IPS-NIHi7 (cell line): ENCODE results near the gene KCND3.
A peak's percentile ranks its signal among the peaks of the same experiment; 100 is the strongest.

Experiments
- DNase-seq: peaks from one replicate; pipeline ENCODE4 v3.0.0; 2012; ENCODE audit warnings: mixed read lengths; ENCODE audit errors: extremely low spot score

The KCND3 gene

DNA sequence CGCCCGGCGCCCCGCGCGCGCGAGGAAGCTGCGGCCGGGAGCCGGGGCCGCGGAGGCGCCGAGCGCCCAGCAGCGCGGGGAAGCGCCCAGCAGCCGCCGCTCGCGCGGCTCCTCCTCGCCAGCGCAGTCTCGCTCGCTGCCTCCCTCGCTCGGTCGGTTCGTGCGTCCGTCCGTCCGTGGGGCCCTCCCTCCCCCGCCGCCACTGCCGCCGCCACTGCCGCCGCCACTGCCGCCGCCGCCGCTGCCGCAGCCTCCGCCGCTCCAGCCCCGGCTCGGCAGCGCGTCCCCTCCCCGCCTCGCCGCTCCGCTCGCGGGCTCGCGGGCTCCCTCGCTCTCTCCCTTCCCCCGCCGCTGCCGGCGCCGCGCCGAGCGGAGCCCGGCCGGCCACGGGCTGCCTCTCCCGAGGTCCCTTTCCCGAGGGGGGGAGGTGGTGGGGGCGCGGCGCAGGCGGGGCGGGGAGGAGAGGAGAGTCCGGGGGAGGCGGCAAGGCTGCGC, at the start of gene KCND3:
Gene KCND3, minus strand, starts transcription at position 138 of the 495 bp plus-strand sequence.
- peak; percentile 38 for DNase-seq

DNA sequence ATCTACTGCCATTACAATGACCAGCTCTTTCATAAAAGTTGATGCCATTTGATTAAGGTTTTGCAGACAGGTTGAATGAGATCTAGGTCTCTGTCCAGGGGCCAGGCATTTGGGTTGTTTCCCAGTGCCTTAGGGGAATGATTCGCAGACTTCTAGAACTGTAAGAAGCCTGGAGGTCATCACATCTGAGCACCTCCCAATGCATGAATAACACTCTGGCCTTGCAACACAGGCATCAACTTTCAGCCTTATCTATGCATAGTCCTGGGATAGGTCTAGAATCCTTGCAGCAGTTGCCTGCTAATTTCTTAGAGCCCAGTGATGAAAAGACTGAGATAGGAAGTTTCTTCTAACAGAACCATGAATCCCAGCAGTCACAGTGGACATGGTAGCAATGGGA, 44.8 kb upstream of the KCND3 start:
- DNase-seq, result no peak

DNA sequence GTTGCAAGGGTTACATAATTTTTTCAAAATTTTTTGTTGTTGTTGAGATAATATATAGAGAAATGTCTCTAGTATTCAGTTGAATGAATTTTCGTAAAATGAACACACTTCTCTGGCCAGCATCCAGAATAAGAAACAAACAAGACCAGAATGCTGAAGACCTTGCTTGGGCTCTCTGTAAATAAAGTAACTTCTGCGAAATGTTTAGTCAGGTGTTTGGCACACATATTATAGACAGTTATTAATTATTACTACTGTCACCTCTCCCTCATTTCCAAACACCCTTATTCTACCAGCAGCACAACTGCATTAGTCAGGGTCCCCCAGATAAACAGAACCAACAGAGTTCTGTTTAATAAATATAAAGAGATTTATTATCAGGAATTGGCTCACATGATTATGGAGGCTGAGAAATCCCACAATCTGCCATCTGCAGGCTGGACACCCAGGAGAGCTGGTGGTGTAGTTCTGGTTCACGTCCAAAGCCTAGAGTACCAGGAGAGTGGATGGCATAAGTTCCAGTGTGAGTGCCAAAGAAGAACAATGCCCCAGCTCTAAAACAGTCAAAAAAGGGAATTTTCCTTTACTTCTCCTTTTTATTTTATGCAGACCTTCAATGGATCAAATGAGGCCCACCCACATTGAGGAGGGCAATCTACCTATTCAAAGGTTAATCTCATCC, 44.1 kb upstream of the KCND3 start:
- DNase-seq, result no peak

DNA sequence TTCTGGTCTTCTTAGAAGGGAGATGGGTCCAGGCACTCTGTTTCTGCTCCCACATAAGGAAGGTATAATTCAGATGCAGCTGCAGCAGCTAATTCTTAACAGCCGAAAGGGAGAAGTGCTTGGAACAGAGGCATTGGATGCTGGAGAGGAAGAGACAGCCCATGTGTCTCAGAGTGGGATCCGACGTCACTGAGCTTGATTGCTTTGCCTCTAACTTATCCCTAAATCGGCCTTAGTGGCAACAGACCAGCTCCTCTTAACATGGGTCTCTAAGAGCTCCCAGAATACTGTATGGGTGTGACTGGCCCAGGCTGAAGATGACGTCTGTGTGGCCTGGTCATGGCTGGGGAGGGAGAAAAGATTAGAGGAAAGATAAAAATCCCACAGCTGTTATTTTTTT, 40.7 kb upstream of the KCND3 start:
- no peak for DNase-seq

DNA sequence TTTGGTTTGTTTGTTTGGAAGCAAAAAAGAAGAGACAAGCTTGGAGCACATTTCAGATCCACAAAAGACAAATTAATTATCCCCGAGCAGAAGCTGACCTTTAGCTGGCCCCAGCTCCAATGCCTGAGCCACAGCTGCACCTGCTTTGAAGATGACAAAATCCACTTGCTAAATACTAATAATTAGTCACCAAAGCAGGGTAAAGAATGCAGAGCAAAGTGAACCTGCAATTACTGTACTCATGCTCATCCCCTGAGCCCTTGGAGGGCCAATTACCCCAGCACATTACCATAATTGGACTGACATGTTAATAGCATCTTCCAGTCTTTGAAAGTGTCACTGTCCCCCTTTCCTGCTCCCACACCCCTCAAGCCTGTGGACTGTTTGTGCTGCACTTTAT, 38.2 kb upstream of the KCND3 start:
- no peak for DNase-seq

DNA sequence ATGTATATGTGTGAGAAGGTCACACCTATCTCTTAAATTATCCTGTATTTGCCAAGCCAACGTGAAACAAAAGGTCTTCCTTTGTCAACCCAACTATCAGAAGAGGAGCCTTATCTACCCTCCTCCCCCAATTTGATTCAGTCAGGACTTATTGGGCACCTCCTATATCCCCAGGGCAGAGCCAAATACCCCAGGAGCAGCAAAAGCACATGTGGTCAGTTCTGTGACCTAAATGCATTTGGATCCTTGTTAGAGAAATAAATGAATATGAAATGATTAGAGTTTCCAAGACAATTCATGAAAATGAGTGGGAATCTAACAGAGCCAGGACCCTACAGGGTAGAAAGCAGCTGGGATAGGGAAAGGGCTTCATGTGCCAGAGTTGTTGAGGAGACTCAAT, 37.0 kb upstream of the KCND3 start:
- no peak for DNase-seq

DNA sequence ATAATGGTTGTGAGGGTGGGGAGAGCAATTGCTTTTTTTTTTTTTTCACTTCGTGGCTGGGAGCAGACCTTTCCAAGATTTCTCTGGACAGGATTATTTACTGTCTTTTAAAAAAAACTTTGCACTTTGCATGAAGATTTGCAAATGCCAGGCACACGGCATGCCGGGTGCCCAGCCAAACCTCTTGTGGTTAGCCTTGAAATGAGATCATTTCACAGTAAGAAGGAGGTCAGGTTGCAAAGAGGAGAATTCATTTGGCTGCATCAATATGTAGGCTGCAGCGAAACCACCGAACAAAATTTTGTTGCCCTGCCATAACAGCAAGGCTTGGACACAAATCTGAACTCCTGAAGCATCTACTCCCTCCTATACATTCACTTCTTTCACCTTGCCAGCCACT, 36.5 kb upstream of the KCND3 start:
- DNase-seq, result no peak

DNA sequence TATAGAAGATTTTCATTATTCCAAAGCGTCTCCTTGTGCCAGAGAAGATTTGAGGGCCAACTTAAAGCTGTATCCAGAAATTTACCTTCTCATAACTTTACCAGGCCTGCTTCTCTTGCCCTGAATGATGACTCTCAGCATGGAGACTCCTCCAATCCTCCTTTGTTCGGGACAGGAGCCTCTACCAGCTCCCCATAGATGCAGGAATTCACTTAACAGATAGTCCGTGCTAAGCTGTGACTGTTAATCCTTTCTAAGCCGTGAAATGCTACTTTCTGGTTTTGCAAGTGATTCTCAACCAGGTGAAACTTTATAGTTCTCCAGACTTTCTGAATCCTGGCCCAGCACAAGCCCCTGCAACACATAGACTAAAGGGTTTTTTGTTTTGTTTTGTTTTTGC, 31.8 kb upstream of the KCND3 start:
- DNase-seq, result no peak

DNA sequence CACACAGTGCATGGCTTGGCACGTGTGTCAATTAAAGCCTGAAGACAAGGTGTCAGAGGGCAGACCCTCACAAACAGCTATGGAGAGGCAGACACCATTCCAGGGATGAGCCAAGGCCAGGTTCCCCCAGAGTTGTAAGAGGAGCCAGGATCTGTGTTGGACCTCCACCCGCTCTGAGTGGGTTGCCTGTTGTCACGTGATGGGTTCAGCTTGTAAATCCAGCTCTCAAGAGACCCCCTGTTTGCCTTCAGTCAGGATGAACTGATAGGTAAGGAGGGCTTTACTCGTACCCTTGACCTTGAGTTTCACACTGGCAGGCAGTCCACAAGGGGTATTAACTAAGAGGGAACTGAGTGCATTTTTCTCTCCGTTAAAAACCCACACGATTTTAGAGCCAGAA, 27.7 kb upstream of the KCND3 start:
- no peak for DNase-seq

DNA sequence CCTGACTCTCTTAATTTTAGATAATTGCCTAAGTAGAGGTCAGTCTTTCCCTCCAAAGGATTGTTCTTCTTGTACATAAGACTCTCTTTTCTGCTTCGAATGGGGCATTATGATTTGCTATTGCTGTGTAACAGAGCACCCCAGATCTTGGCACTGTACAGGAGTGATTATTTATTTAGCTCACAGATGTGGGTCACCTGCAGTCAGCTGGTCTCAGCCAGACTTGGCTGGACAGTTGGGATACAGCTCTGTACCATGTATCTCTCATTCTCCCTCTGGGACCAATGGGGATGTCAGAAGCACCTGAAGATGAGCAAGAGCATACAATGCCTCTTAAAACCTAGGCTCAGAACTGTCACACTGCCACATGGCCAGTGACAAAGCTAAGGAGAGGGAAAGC, 23.4 kb upstream of the KCND3 start:
- DNase-seq, result no peak

DNA sequence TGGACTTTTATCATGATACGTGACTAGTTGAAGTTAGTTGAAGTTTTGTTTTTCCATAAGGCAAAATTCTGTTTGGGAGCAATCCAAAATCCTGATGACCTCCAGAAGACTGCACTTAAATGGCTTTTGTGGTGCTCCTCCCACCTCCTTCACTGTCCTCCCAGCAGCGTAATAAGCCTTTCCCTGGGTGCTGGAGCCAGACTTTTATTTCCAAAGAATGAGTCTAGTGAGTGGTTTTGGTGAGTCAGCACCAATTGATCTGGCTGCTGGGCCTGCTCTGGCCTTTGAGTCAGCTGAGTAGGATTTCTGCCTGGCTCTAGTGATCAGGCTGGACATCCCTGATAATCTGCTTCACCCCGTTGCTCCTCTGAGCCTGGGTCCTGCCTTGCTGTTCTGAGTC, 21.7 kb upstream of the KCND3 start:
- no peak for DNase-seq

DNA sequence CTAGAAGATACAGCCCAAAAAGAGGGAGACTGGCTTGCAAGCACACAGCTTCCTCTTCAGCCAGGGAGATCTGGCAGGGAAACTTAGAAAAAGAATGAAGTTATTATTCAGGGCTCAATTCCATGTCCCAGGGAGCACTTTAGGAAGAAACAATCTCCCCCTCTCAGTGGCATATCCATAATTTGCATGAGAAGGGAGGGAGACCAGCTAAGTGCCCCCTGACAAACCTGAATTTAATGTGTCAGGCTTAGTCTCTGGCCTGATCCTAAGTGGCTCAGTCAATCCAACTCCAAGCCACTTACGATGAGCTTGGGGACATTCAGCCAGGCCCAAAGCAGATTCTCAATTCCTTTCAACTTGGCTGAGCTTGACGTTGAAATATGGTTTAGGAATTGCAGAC, 17.7 kb upstream of the KCND3 start:
- peak; percentile 13 for DNase-seq

DNA sequence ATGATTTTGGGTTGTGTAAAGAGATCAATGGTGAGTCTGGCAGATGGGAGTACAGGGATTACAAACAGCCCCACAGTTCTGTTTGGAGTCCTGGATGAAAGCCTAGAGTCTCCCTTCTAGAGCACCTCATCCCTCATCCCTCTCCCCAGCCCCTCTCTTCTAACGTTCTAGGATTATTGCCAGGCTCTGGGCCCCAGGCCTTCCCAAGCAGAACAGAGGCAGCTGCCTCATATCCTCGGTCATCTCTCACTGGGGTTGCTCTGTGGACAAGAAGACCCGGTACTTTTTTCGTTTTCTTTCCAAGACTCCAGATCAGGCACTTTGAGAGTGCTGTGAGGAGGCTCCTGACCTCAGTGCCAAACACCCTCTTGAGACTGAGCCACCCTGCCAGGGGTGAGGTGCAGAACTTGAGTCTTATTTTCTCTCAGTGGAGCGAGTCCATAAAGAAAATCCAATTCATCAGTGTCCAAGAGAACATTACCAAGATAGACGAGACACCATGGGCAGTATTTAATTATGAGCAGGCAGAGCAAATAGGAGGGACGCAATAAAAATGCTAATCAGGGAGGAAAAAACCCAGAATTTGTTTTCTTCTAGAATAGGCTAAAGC, 17.1 kb upstream of the KCND3 start:
- DNase-seq, result no peak

DNA sequence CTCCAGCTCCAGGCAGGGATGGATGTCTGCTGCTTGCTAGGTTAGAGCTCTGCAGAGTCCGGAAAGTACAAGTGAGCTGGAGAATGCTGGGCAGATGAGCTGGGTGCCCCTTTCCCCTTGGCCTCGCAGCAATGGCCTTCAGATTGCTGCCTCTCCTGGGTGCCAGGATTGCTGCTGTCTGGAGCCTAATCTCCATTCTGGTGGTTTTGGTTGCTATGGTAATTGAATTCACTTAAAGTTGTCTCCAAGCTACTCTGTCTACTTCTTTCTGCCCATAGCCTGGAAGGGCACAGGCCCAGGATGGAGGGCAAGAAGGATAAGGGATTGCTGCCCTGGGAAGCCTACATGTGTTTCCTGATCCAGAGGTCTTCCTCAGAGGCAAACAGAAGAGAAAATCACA, 14.6 kb upstream of the KCND3 start:
- no peak for DNase-seq

DNA sequence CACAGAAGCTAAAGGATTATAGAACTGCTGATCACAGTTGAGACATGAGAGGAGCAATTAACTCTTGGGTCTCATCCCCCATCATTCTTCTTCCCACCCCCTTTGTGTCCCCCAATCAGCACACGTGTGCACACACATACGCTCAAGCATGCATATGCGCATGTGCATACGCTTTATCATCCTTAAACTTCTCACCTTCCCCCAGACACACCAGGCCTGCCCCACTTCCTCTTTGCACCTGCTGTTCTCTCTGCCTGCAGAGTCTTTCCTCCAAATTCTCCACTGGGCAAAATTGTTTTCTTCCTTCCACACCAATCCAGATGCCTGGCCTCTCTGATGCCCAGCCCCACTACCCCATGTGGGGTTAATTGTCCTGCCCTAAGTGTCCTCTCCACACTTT, 13.0 kb upstream of the KCND3 start:
- no peak for DNase-seq

DNA sequence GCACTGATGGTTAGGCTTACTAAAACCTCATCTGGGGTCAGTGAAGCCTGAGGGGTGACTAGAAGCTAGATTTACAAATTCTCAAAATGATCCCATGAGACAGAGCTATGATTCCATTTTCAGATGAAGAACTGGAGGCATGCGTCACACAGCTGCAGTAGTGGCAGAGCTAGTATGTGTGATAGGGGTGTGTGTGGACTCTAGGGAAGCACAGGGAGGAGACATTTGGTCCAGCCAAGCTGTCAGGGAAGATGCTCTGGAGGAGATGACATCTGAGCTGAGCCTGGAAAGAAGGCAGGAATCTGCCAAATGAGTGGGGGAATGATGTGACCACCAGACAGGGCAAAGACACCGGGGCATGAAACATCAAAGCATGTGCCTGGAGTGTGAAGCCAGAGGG, 12.0 kb upstream of the KCND3 start:
- DNase-seq, result no peak

DNA sequence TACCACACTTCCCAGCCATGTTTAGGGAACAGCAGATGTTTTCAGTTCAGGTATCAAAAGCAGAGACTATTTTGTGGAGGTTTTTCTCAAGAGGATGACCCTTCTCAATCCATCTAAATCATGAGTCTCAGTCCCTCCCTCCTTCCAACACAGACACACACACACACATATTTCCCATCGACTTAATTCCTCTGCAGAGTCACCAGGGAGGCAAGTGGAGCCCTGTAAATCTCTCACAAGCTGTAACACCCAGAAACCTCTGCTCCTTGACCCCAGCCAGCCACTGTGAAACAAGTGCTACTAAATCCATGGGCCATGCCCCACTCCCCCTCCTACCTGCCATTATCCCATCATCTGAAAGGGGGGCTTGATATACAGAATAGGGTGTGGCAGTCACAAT, 10.6 kb upstream of the KCND3 start:
- DNase-seq, result no peak

DNA sequence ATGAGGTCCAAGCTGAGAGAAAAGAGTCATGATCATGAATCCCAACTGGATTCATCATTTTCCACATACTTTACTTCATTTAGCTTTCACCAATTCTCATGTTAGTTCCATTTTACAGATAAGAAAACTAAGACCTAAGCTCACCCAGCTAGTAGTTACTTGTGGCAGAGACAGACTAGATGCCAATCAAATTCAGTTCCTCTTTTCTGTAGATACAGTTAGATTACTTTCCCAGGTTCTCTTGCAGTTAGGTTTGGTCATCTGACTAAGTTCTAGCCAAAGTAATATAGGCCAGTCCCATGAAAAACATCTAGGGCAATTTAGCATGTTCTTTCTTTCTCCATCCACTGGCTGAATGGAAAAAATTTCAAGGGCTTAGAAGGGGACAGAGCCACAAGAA, 8.9 kb upstream of the KCND3 start:
- DNase-seq, result no peak

DNA sequence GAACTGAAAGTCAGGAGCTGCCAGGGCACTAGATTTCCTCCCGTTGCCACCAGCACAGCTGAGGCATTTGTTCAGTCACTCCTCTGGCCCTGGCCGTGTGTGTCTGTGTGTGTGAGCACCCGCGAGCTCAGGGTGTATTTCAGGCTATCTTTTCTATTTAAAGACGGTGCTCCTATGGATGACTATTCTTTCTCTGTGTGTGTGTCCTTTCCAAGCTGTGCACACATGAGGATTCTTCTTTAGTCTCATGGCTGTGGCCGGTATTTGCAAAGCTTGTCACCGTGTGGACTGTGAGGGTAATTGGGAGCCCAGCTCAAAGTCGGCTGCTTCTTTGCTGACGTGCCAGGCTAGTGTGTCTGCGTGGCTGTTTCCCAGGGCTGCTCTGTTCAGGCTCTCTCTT, 3.0 kb upstream of the KCND3 start:
- DNase-seq, result no peak

DNA sequence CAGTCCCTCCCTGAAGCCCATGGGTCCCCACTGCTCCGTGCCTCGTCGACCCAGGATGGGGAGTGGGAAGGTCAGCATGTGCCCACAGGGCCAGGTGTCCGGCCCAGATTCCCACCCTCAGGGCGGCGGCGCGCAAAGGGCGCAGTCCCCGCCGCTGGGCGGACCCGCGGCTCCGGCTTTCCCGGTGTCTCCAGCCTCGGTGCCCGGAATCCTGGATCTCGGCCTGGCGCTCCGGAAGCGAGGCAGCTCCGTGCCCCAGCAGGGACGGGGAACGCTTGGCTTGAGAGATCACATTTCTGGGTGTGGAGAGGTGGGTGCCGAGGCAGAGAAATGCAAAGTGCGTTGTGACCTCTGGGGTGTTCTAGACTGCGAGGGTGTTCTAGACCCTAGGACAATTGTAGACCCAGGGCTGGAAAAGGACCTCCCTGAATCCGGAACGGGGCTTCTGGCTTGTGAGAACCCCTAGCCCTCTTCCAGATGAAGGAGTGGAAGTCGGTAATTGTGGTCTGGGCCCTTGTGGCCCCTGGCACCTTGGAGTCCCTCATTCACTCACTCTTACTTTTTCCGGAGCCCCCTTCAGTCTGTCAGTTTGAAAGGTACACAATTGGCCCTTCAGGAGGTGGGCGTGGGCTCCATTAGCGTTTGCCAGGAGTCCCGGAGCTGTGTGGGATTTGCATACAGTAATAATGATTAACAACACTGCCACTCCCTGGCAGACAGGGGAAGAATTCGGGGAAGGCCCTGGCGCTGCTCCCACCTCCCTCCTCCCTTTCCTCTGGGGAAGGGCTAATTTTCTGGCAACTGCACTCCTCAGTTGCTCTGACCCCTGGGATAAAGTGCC, 1.6 kb upstream of the KCND3 start:
- peak; percentile 81 for DNase-seq

DNA sequence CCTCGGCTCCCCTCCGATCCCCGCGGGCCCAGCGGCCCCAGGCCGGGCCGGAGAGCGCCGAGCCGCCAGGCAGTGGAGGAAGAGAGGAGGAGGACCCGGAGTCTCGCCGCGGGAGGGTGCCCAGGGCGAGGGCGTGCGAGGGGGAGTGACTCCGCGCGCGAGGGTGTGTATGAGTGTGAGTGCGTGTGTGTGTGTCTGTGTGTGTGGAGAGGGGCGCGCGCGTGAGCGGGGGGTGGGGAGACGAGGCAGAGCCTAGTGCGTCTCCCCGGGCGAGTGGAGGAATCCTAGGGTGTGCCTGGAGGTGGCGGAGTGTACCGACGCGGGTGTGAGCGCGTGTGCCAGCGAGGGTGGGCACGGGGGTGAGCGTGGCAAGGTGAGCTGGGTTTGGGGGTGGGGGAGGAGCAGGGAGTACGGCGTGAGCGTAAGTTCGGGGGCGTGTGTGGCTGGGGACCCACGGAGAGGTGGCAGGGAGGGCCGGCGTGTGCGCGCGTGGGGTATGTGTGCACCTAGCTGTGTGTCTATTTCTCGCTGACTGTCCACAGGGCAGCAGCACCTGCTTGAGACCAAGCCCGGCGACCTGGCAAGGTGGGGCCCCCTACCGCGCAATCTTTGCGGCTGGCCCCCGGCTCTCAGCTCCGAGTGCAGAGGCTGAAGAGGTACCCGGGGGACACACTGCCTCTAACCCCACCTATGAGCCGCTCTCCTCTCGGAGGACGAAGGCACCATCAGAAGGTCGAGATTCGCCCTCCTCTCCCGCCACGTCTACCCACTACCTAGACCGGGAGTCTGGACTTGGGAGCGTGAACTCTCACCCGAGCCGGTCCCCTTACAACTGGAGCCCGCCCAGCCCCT, 784 bp upstream of the KCND3 start:
- DNase-seq, result no peak
